H1 (cell line): Measurements from ENCODE around the gene CD180. TPM values are rescaled to one million over a fixed set of nuclear protein-coding genes. Genes with fewer than 3 reads are reported as not detected.

Experiments used
- CTCF ChIA-PET: fragments of 300-600 bp; sonication (Branson Sonifier 250); formaldehyde crosslinking; loops from one replicate; lab custom pipeline; 2021; ENCODE audit not compliant: partially characterized antibody; lab: Charles Lee
- POLR2A ChIA-PET: fragments of 300-600 bp; sonication (Branson Sonifier 250); formaldehyde crosslinking; loops from one replicate; lab custom pipeline; 2021; ENCODE audit warnings: inconsistent platforms; ENCODE audit not compliant: partially characterized antibody; lab: Charles Lee
- DNase-seq, 2 experiments: peaks; one replicate each; pipeline versions ENCODE4 v3.0.0 to v3.0.0-alpha.2; 2010 to 2022; ENCODE audit warnings: low spot score in 2 of 2, low read depth in 1 of 2, mixed read lengths in 1 of 2
- FAIRE-seq: peaks from 2 replicates; lab custom pipeline; 2011; peaks lifted over from hg19 to GRCh38; lab: Jason Lieb, UNC
- H2AFZ ChIP-seq: 2 replicates; pipeline ENCODE4 v1.8.1; 2012; ENCODE audit warnings: low read length, inconsistent platforms
- H2AK5ac ChIP-seq: 2 replicates; pipeline ENCODE4 v1.6.1; 2013; ENCODE audit warnings: low read depth, low read length
- H2BK120ac ChIP-seq: replicated peaks from 2 replicates; pipeline ENCODE3; 2013; ENCODE audit warnings: low read depth, low read length, inconsistent platforms
- H2BK12ac ChIP-seq: 2 replicates; pipeline ENCODE4 v1.6.1; 2013; ENCODE audit warnings: low read depth, low read length
- H2BK15ac ChIP-seq: 2 replicates; pipeline ENCODE4 v1.6.1; 2013; ENCODE audit warnings: low read length
- H2BK20ac ChIP-seq: 2 replicates; pipeline ENCODE4 v1.6.1; 2013; ENCODE audit warnings: low read length
- H2BK5ac ChIP-seq: 2 replicates; pipeline ENCODE4 v1.6.1; 2013; ENCODE audit warnings: low read depth, low read length
- H3K14ac ChIP-seq: 2 replicates; pipeline ENCODE4 v1.6.1; 2013; ENCODE audit warnings: inconsistent platforms; ENCODE audit not compliant: insufficient read length
- H3K18ac ChIP-seq: 2 replicates; pipeline ENCODE4 v1.6.1; 2013; ENCODE audit warnings: low read length; ENCODE audit errors: extremely low read depth
- H3K23ac ChIP-seq: 2 replicates; pipeline ENCODE4 v1.6.1; 2013; ENCODE audit warnings: inconsistent platforms; ENCODE audit not compliant: insufficient read length
- H3K23me2 ChIP-seq: 2 replicates; pipeline ENCODE4 v1.6.1; 2013; ENCODE audit warnings: low read depth, low read length
- H3K27ac ChIP-seq: 2 replicates; pipeline ENCODE4 v1.6.1; 2011; ENCODE audit warnings: low read depth, low read length, inconsistent platforms
- H3K27me3 ChIP-seq, 4 experiments: replicated peaks in 1 of 4; 1 replicate in 1 of 4; 2 replicates in 3 of 4; pipeline versions ENCODE4 v1.6.1 to v1.8.1; 2011 to 2013; ENCODE audit warnings: low read length in 3 of 4, mild to moderate bottlenecking in 3 of 4, inconsistent platforms in 2 of 4, mixed read lengths in 2 of 4, moderate library complexity in 1 of 4; ENCODE audit not compliant: control insufficient read depth in 3 of 4, insufficient read depth in 3 of 4; ENCODE audit errors: extremely low read depth in 1 of 4
- H3K36me3 ChIP-seq, 4 experiments: 2 replicates each; pipeline versions ENCODE4 v1.6.1 to v1.8.1; 2011 to 2013; ENCODE audit warnings: mild to moderate bottlenecking in 4 of 4, low read length in 3 of 4, moderate library complexity in 2 of 4, control low read depth in 1 of 4, inconsistent platforms in 1 of 4; ENCODE audit not compliant: insufficient read depth in 4 of 4, control insufficient read depth in 2 of 4
- H3K4ac ChIP-seq: replicated peaks from 2 replicates; pipeline ENCODE3; 2013; ENCODE audit warnings: low read length, low read depth, mixed read lengths, inconsistent platforms; ENCODE audit not compliant: insufficient read length
- H3K4me1 ChIP-seq, 4 experiments: replicated peaks in 1 of 4; 1 replicate in 1 of 4; 2 replicates in 3 of 4; pipeline versions ENCODE4 v1.6.1 to v1.8.1; 2011 to 2013; ENCODE audit warnings: low read length in 3 of 4, inconsistent platforms in 2 of 4, mixed read lengths in 1 of 4; ENCODE audit not compliant: insufficient read depth in 4 of 4, control insufficient read depth in 3 of 4
- H3K4me2 ChIP-seq, 2 experiments: 2 replicates each; pipeline versions ENCODE4 v1.6.1 to v1.8.1; 2011 to 2013; ENCODE audit warnings: low read depth in 2 of 2, low read length in 2 of 2, control low read depth in 1 of 2, inconsistent platforms in 1 of 2, mild to moderate bottlenecking in 1 of 2; ENCODE audit not compliant: insufficient read depth in 1 of 2
- H3K4me3 ChIP-seq, 4 experiments: fragments of 200-600, 300-600 bp in 1 of 4; sonication (generic), shearing (Covaris generic), sonication (Bioruptor Twin) in 1 of 4; 2 replicates each; pipeline versions ENCODE4 v1.5.1 to v1.8.1; 2011 to 2016; ENCODE audit warnings: low read length in 4 of 4, low read depth in 3 of 4, control low read depth in 2 of 4, inconsistent platforms in 2 of 4, mild to moderate bottlenecking in 2 of 4, mixed read lengths in 1 of 4, moderate library complexity in 1 of 4; ENCODE audit not compliant: insufficient read depth in 2 of 4; ENCODE audit errors: extremely low read depth in 1 of 4
- H3K56ac ChIP-seq: replicated peaks from 2 replicates; pipeline ENCODE3; 2013; ENCODE audit warnings: low read depth, mild to moderate bottlenecking, mixed read lengths, low read length, inconsistent platforms; ENCODE audit not compliant: insufficient read length
- H3K79me1 ChIP-seq: 2 replicates; pipeline ENCODE4 v1.6.1; 2013; ENCODE audit warnings: low read depth, low read length, control low read depth
- H3K79me2 ChIP-seq, 2 experiments: 2 replicates each; pipeline versions ENCODE4 v1.6.1 to v1.8.1; 2012 to 2013; ENCODE audit warnings: low read length in 2 of 2, mild to moderate bottlenecking in 2 of 2, inconsistent platforms in 1 of 2; ENCODE audit not compliant: insufficient read depth in 2 of 2, control insufficient read depth in 1 of 2
- H3K9ac ChIP-seq, 4 experiments: replicated peaks in 1 of 4; 1 replicate in 1 of 4; 2 replicates in 3 of 4; pipeline versions ENCODE4 v1.6.1 to v1.8.1; 2011 to 2013; ENCODE audit warnings: low read depth in 3 of 4, low read length in 3 of 4, control low read depth in 2 of 4, mild to moderate bottlenecking in 2 of 4, moderate library complexity in 2 of 4, inconsistent platforms in 1 of 4; ENCODE audit errors: extremely low read depth in 1 of 4
- H3K9me3 ChIP-seq, 2 experiments: 2 replicates each; pipeline versions ENCODE4 v1.6.1 to v1.8.1; 2012 to 2013; ENCODE audit warnings: mild to moderate bottlenecking in 2 of 2, moderate library complexity in 2 of 2, control low read depth in 1 of 2, inconsistent platforms in 1 of 2, low read depth in 1 of 2, low read length in 1 of 2, mixed read lengths in 1 of 2; ENCODE audit not compliant: insufficient read depth in 2 of 2
- H4K20me1 ChIP-seq, 2 experiments: replicated peaks in 1 of 2; 2 replicates each; pipeline versions ENCODE3 to v1.8.1; 2011 to 2013; ENCODE audit warnings: inconsistent platforms in 2 of 2, low read length in 2 of 2, mild to moderate bottlenecking in 1 of 2; ENCODE audit not compliant: insufficient read depth in 2 of 2, control insufficient read depth in 1 of 2
- H4K5ac ChIP-seq: 2 replicates; pipeline ENCODE4 v1.6.1; 2013; ENCODE audit warnings: low read length, low read depth, mixed read lengths, inconsistent platforms; ENCODE audit not compliant: insufficient read length
- H4K8ac ChIP-seq: 2 replicates; pipeline ENCODE4 v1.8.0; 2013; ENCODE audit warnings: mild to moderate bottlenecking, moderate library complexity, low read length, inconsistent platforms; ENCODE audit not compliant: insufficient read depth; ENCODE audit errors: extremely low read depth
- H4K91ac ChIP-seq: replicated peaks from 2 replicates; pipeline ENCODE3; 2013; ENCODE audit warnings: low read length, mixed read lengths, inconsistent platforms; ENCODE audit not compliant: insufficient read length
- CBX5 ChIP-seq: fragments of 300-800, 300-1000 bp; sonication (generic); IDR thresholded peaks from 2 replicates; pipeline ENCODE4 v1.7.1; 2016; ENCODE audit warnings: antibody characterized with exemption, low read length, low read depth
- CTBP2 ChIP-seq: IDR thresholded peaks from 2 replicates; pipeline ENCODE4 v1.7.0; 2011; ENCODE audit warnings: borderline replicate concordance, mild to moderate bottlenecking, moderate library complexity, mixed read lengths, low read length; ENCODE audit not compliant: insufficient read depth, insufficient read length
- CTCF ChIP-seq, 3 experiments: IDR thresholded peaks; 1 replicate in 2 of 3; 2 replicates in 1 of 3; pipeline versions ENCODE4 v1.5.1 to v1.6.1; 2011; ENCODE audit warnings: low read length in 3 of 3, mild to moderate bottlenecking in 3 of 3, inconsistent platforms in 2 of 3, low read depth in 1 of 3, moderate library complexity in 1 of 3; ENCODE audit not compliant: insufficient read depth in 1 of 3; ENCODE audit errors: control extremely low read depth in 1 of 3
- GABPA ChIP-seq: IDR thresholded peaks from 2 replicates; pipeline ENCODE4 v1.6.1; 2011; ENCODE audit warnings: mild to moderate bottlenecking, low read length, moderate library complexity, borderline replicate concordance; ENCODE audit not compliant: insufficient read depth
- HDAC2 ChIP-seq, 2 experiments: fragments of 300-600 bp in 1 of 2; sonication (generic) in 1 of 2; IDR thresholded peaks; 2 replicates each; pipeline ENCODE4 v1.6.1; 2011 to 2012; ENCODE audit warnings: low read depth in 2 of 2, low read length in 2 of 2, mild to moderate bottlenecking in 2 of 2, moderate library complexity in 2 of 2, borderline replicate concordance in 1 of 2, inconsistent platforms in 1 of 2
- POLR2AphosphoS5 ChIP-seq: IDR thresholded peaks from 2 replicates; pipeline ENCODE4 v1.6.1; 2011; ENCODE audit warnings: low read depth, low read length
- RAD21 ChIP-seq, 2 experiments: IDR thresholded peaks in 1 of 2; conservative IDR thresholded peaks in 1 of 2; 2 replicates each; pipeline ENCODE4 v1.6.1; 2011; ENCODE audit warnings: low read depth in 2 of 2, low read length in 2 of 2, improper control_type of control experiment in 1 of 2, inconsistent platforms in 1 of 2, mild to moderate bottlenecking in 1 of 2, moderate library complexity in 1 of 2
- SP2 ChIP-seq: IDR thresholded peaks from 2 replicates; pipeline ENCODE4 v1.6.1; 2012; ENCODE audit warnings: mild to moderate bottlenecking, low read length, inconsistent platforms
- TAF7 ChIP-seq: optimal IDR thresholded peaks from 2 replicates; pipeline ENCODE3; 2011; ENCODE audit warnings: low read depth, mild to moderate bottlenecking, inconsistent platforms, low read length, moderate library complexity, borderline replicate concordance
- TBP ChIP-seq: IDR thresholded peaks from 2 replicates; pipeline ENCODE4 v1.6.1; 2011; ENCODE audit warnings: low read depth, low read length, improper control_type of control experiment
- WGBS, 2 experiments: shearing (Covaris generic) in 1 of 2; methylation state at CpG; one replicate each; pipeline versions ENCODE4 v1.1.6 to v1.1.7; 2013 to 2015; ENCODE audit warnings: low lambda C conversion rate in 2 of 2, mixed read lengths in 2 of 2, inconsistent platforms in 1 of 2, low coverage in 1 of 2, missing lambda C conversion rate in 1 of 2; ENCODE audit not compliant: insufficient replicate concordance in 2 of 2, insufficient coverage in 1 of 2, insufficient read length in 1 of 2; ENCODE audit errors: extremely low coverage in 1 of 2, missing lambda C conversion rate in 1 of 2; 5-methylcytosine and 5-hydroxymethylcytosine counted together
- polyA plus RNA-seq, 7 experiments: library from polyadenylated mRNA; depleted of rRNA in 3 of 7; stranded (reverse) in 5 of 7; unstranded in 2 of 7; fragments of >200 nt in 5 of 7; fragments of 200-250 nt in 2 of 7; gene quantifications; 1 replicate in 5 of 7; 2 replicates in 1 of 7; 4 replicates in 1 of 7; pipeline versions ENCODE4 v1.2.1 to v1.2.3, GENCODE V29; 2011 to 2013; ENCODE audit warnings: missing spikeins in 2 of 7, mixed read lengths in 2 of 7
- total RNA-seq: library from RNA; stranded (reverse); fragmentation: NEBNext Ultra II Directional; extraction: Animal tissue kit (Norgen Biotek cat#: 25700); gene quantifications from 2 replicates; pipeline ENCODE4 v1.2.1, GENCODE V29; 2021
- TF ChIP-seq, protein P1 (sequence below): IDR thresholded peaks from 2 replicates; pipeline ENCODE4 v1.6.1; 2012; ENCODE audit warnings: inconsistent platforms

CD180 gene
- total and polyA plus RNA-seq, 2 of the 8 experiments (the other 6 are each of a cell fraction or from before 2014, with no cell fraction given) = not detected

GRCh38 chr5:67203701-67204074, 7.1 kb upstream of the CD180 start:
- Histone ChIP-seq H3K79me1 (no peaks in the 10 kb centered on the region), H3K27me3 (no peaks in the 10 kb centered on the region), H4K91ac (no peak overlapping the region), H3K9ac (no peak overlapping the region), H2BK120ac (no peak overlapping the region), H3K18ac (no peak overlapping the region), H3K27ac (no peak overlapping the region), H2BK15ac (no peak overlapping the region), H2AFZ (no peak overlapping the region), H2BK12ac (no peak overlapping the region), H3K79me2 (no peaks in the 10 kb centered on the region), H3K36me3 (no peaks in the 10 kb centered on the region), H4K5ac (no peak overlapping the region), H3K4me2 (no peak overlapping the region), H3K23ac (no peak overlapping the region), H2AK5ac (no peak overlapping the region), H4K8ac (no peak overlapping the region), H2BK20ac (no peak overlapping the region), H3K14ac (no peak overlapping the region), H4K20me1 (no peaks in the 10 kb centered on the region), H3K56ac (no peak overlapping the region), H2BK5ac (no peak overlapping the region), H3K4ac (no peak overlapping the region), H3K23me2 (no peaks in the 10 kb centered on the region), H3K4me3 (no peak overlapping the region), H3K9me3 (peaks cover 0 to 2% of the 10 kb centered on the region in 2 experiments; a peak in 1 of 4 replicates), H3K4me1 (no peaks in the 10 kb centered on the region)
- CTCF ChIA-PET = interaction anchor here (0.8 to 2.4 kb wide), 5 partner anchors 11 to 48 kb away, joined by 3 to 15 read pairs (median 4); no protein-coding TSS in a partner anchor
- POLR2A ChIA-PET = no interaction called here
- no peak for FAIRE-seq
- DNase-seq = no peak
- WGBS, 2 experiments = 59% methylated on average over 2 of the region's 2 CpGs; no CpG with 5 or more reads in 1 of the 2 experiments
- TF ChIP-seq POLR2AphosphoS5 = no peak
- no peak for TF ChIP-seq CTCF (IDR thresholded peaks at IDR 0.05; ENCODE audit: control extremely low read depth in 1 of 3, insufficient read depth in 1 of 3, low read depth in 1 of 3, low read length in 3 of 3)
- TF ChIP-seq HDAC2 (IDR thresholded peaks at IDR 0.05; ENCODE audit: borderline replicate concordance in 1 of 2, low read depth in 2 of 2, low read length in 2 of 2) = no peak
- no peak for TF ChIP-seq TAF7
- no peak for TF ChIP-seq GABPA
- TF ChIP-seq RAD21 (IDR thresholded peaks at IDR 0.05 in 1 of 2, conservative IDR thresholded peaks at IDR 0.05 in 1 of 2; ENCODE audit: low read depth in 2 of 2, low read length in 2 of 2) = no peak
- no peak for TF ChIP-seq SP2
- TF ChIP-seq CBX5 = no peak
- TF ChIP-seq, protein P1, sequence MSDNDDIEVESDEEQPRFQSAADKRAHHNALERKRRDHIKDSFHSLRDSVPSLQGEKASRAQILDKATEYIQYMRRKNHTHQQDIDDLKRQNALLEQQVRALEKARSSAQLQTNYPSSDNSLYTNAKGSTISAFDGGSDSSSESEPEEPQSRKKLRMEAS = no peak
- no peak for TF ChIP-seq TBP
- TF ChIP-seq CTBP2 = no peak
